Measurements from ENCODE around the gene TNFRSF8.
"Not testable (repeated sequence)": the region's sequence is repeated elsewhere in the genome, so short reads cannot be mapped to it uniquely, and the experiment has no call there.

The TNFRSF8 gene

GRCh38 chr1:12028248-12028647 lies 34.9 kb upstream of the TNFRSF8 start:
- Histone ChIP-seq H3K27me3 (ENCODE audit: control insufficient read depth, insufficient read depth, low read length, poor library complexity, severe bottlenecking) (no peaks in the 10 kb centered on the region), H3K27ac (ENCODE audit: insufficient read depth, low read depth, low read length, poor library complexity, severe bottlenecking) (no peak overlapping the region), H3K4me3 (ENCODE audit: insufficient read depth, low read depth, low read length) (no peak overlapping the region), H3K36me3 (ENCODE audit: control insufficient read depth, insufficient read depth, low read length) (peaks cover 23% of the 10 kb centered on the region), H3K9me3 (ENCODE audit: control insufficient read depth, low read length) (no peaks in the 10 kb centered on the region), H3K4me1 (ENCODE audit: control insufficient read depth, insufficient read depth, low read length) (no peaks in the 10 kb centered on the region)
- WGBS, 2 experiments: 93 to 97% methylated on average over 8 of the region's 8 CpGs

- 94 to 95% methylated on average over 19 of the region's 19 CpGs for WGBS, 2 experiments
- Histone ChIP-seq H3K9me3 (ENCODE audit: control insufficient read depth, low read length) (no peaks in the 10 kb centered on the region), H3K27ac (ENCODE audit: insufficient read depth, low read depth, low read length, poor library complexity, severe bottlenecking) (no peak overlapping the region), H3K4me1 (ENCODE audit: control insufficient read depth, insufficient read depth, low read length) (no peaks in the 10 kb centered on the region), H3K36me3 (ENCODE audit: control insufficient read depth, insufficient read depth, low read length) (peaks cover 23% of the 10 kb centered on the region), H3K27me3 (ENCODE audit: control insufficient read depth, insufficient read depth, low read length, poor library complexity, severe bottlenecking) (no peaks in the 10 kb centered on the region), H3K4me3 (ENCODE audit: insufficient read depth, low read depth, low read length) (no peak overlapping the region)
Observed at GRCh38 chr1:12028957-12029511, 34.1 kb upstream of the TNFRSF8 start.

- Histone ChIP-seq H3K27me3 (ENCODE audit: control insufficient read depth, insufficient read depth, low read length, poor library complexity, severe bottlenecking) (no peaks in the 10 kb centered on the region), H3K9me3 (ENCODE audit: control insufficient read depth, low read length) (no peaks in the 10 kb centered on the region), H3K27ac (ENCODE audit: insufficient read depth, low read depth, low read length, poor library complexity, severe bottlenecking) (no peak overlapping the region), H3K4me3 (ENCODE audit: insufficient read depth, low read depth, low read length) (no peak overlapping the region), H3K4me1 (ENCODE audit: control insufficient read depth, insufficient read depth, low read length) (no peaks in the 10 kb centered on the region), H3K36me3 (ENCODE audit: control insufficient read depth, insufficient read depth, low read length) (peaks cover 23% of the 10 kb centered on the region)
- WGBS, 2 experiments: 94 to 95% methylated on average over 32 of the region's 32 CpGs
Observed at GRCh38 chr1:12029720-12030339, 33.3 kb upstream of the TNFRSF8 start.

GRCh38 chr1:12031039-12031980 lies 31.8 kb upstream of the TNFRSF8 start:
- Histone ChIP-seq H3K4me1 (ENCODE audit: control insufficient read depth, insufficient read depth, low read length) (no peaks in the 10 kb centered on the region), H3K4me3 (ENCODE audit: insufficient read depth, low read depth, low read length) (no peak overlapping the region), H3K9me3 (ENCODE audit: control insufficient read depth, low read length) (no peaks in the 10 kb centered on the region), H3K27ac (ENCODE audit: insufficient read depth, low read depth, low read length, poor library complexity, severe bottlenecking) (no peak overlapping the region), H3K27me3 (ENCODE audit: control insufficient read depth, insufficient read depth, low read length, poor library complexity, severe bottlenecking) (no peaks in the 10 kb centered on the region), H3K36me3 (ENCODE audit: control insufficient read depth, insufficient read depth, low read length) (peaks cover 23% of the 10 kb centered on the region)
- WGBS, 2 experiments: 84 to 86% methylated on average over 20 of the region's 20 CpGs

- no peaks in the 10 kb centered on the region for H3K9me3 ChIP-seq (ENCODE audit: control insufficient read depth, low read length)
- H3K36me3 ChIP-seq (ENCODE audit: control insufficient read depth, insufficient read depth, low read length): peaks cover 17% of the 10 kb centered on the region
- H3K4me1 ChIP-seq (ENCODE audit: control insufficient read depth, insufficient read depth, low read length): no peaks in the 10 kb centered on the region
- WGBS, 2 experiments: 93 to 94% methylated on average over 10 of the region's 10 CpGs
- no peak overlapping the region for H3K4me3 ChIP-seq (ENCODE audit: insufficient read depth, low read depth, low read length)
- H3K27me3 ChIP-seq (ENCODE audit: control insufficient read depth, insufficient read depth, low read length, poor library complexity, severe bottlenecking): no peaks in the 10 kb centered on the region
- no peak overlapping the region for H3K27ac ChIP-seq (ENCODE audit: insufficient read depth, low read depth, low read length, poor library complexity, severe bottlenecking)
Observed at GRCh38 chr1:12032161-12032621, 30.9 kb upstream of the TNFRSF8 start.

GRCh38 chr1:12033441-12033840 lies 29.7 kb upstream of the TNFRSF8 start:
- WGBS, 2 experiments: 95 to 99% methylated on average over 5 of the region's 5 CpGs
- H3K27ac ChIP-seq (ENCODE audit: insufficient read depth, low read depth, low read length, poor library complexity, severe bottlenecking); H3K9me3 ChIP-seq (ENCODE audit: control insufficient read depth, low read length); H3K27me3 ChIP-seq (ENCODE audit: control insufficient read depth, insufficient read depth, low read length, poor library complexity, severe bottlenecking); H3K4me1 ChIP-seq (ENCODE audit: control insufficient read depth, insufficient read depth, low read length); H3K4me3 ChIP-seq (ENCODE audit: insufficient read depth, low read depth, low read length): not testable (repeated sequence)
- H3K36me3 ChIP-seq (ENCODE audit: control insufficient read depth, insufficient read depth, low read length): peaks cover 11% of the 10 kb centered on the region

- H3K27ac ChIP-seq (ENCODE audit: insufficient read depth, low read depth, low read length, poor library complexity, severe bottlenecking): no peak overlapping the region
Observed at GRCh38 chr1:12034381-12034801, 28.7 kb upstream of the TNFRSF8 start.

GRCh38 chr1:12035312-12035711 lies 27.8 kb upstream of the TNFRSF8 start:
- Histone ChIP-seq H3K4me3 (ENCODE audit: insufficient read depth, low read depth, low read length) (no peak overlapping the region), H3K27me3 (ENCODE audit: control insufficient read depth, insufficient read depth, low read length, poor library complexity, severe bottlenecking) (no peaks in the 10 kb centered on the region), H3K9me3 (ENCODE audit: control insufficient read depth, low read length) (no peaks in the 10 kb centered on the region), H3K4me1 (ENCODE audit: control insufficient read depth, insufficient read depth, low read length) (no peaks in the 10 kb centered on the region), H3K36me3 (ENCODE audit: control insufficient read depth, insufficient read depth, low read length) (peaks cover 4% of the 10 kb centered on the region), H3K27ac (ENCODE audit: insufficient read depth, low read depth, low read length, poor library complexity, severe bottlenecking) (no peak overlapping the region)
- 92 to 93% methylated on average over 4 of the region's 4 CpGs for WGBS, 2 experiments

More at GRCh38 chr1:12034381-12034801, 28.7 kb upstream of the TNFRSF8 start:
- H3K36me3 ChIP-seq (ENCODE audit: control insufficient read depth, insufficient read depth, low read length): peaks cover 6% of the 10 kb centered on the region
- H3K4me3 ChIP-seq (ENCODE audit: insufficient read depth, low read depth, low read length): no peak overlapping the region
- 91 to 92% methylated on average over 7 of the region's 7 CpGs for WGBS, 2 experiments
- no peaks in the 10 kb centered on the region for H3K27me3 ChIP-seq (ENCODE audit: control insufficient read depth, insufficient read depth, low read length, poor library complexity, severe bottlenecking)
- H3K4me1 ChIP-seq (ENCODE audit: control insufficient read depth, insufficient read depth, low read length): no peaks in the 10 kb centered on the region
- no peaks in the 10 kb centered on the region for H3K9me3 ChIP-seq (ENCODE audit: control insufficient read depth, low read length)

GRCh38 chr1:12037486-12038355 lies 25.4 kb upstream of the TNFRSF8 start:
- Histone ChIP-seq H3K27ac (ENCODE audit: insufficient read depth, low read depth, low read length, poor library complexity, severe bottlenecking) (no peak overlapping the region), H3K9me3 (ENCODE audit: control insufficient read depth, low read length) (no peaks in the 10 kb centered on the region), H3K4me1 (ENCODE audit: control insufficient read depth, insufficient read depth, low read length) (no peaks in the 10 kb centered on the region), H3K4me3 (ENCODE audit: insufficient read depth, low read depth, low read length) (no peak overlapping the region), H3K27me3 (ENCODE audit: control insufficient read depth, insufficient read depth, low read length, poor library complexity, severe bottlenecking) (no peaks in the 10 kb centered on the region), H3K36me3 (ENCODE audit: control insufficient read depth, insufficient read depth, low read length) (no peaks in the 10 kb centered on the region)
- 92 to 95% methylated on average over 18 of the region's 18 CpGs for WGBS, 2 experiments
